Upper lobe of left lung (tissue), 6 donors: Measurements from ENCODE around the gene GPC2. TPM values are rescaled to one million over a fixed set of nuclear protein-coding genes. Genes with fewer than 3 reads are reported as not detected.

Source experiments
- ATAC-seq, 2 donors: fragments of 200-7000 bp; cut with Tn5 transposase; one replicate each; pipeline ENCODE4 v1.9.1; 2022; ENCODE audit warnings: mild to moderate bottlenecking in 2 of 2, moderate library complexity in 2 of 2; ENCODE audit not compliant: low FRiP score in 2 of 2
- DNase-seq, 2 donors: peaks; one replicate each; pipeline ENCODE4 v3.0.0-alpha.2; 2019 to 2020
- H3K27ac ChIP-seq, 4 donors: fragments of 200-600 bp; sonication (generic); one replicate each; pipeline ENCODE4 v1.5.1; 2016 to 2019
- H3K27me3 ChIP-seq, 4 donors: fragments of 200-600 bp; sonication (generic); one replicate each; pipeline ENCODE4 v1.5.1; 2017 to 2019
- H3K36me3 ChIP-seq, 4 donors: fragments of 200-600 bp; sonication (generic); one replicate each; pipeline ENCODE4 v1.5.1; 2016 to 2019
- H3K4me1 ChIP-seq, 4 donors: fragments of 200-600 bp; sonication (generic); one replicate each; pipeline ENCODE4 v1.5.1; 2018 to 2019
- H3K4me3 ChIP-seq, 4 donors: fragments of 200-600 bp; sonication (generic); one replicate each; pipeline ENCODE4 v1.5.1; 2017 to 2019; ENCODE audit warnings: mild to moderate bottlenecking in 2 of 4, moderate library complexity in 1 of 4
- H3K9me3 ChIP-seq, 4 donors: fragments of 200-600 bp; sonication (generic); one replicate each; pipeline ENCODE4 v1.5.1; 2018 to 2019
- EP300 ChIP-seq, 4 donors: sonication (generic); formaldehyde crosslinking; IDR thresholded peaks; one replicate each; pipeline ENCODE4 v1.5.1; 2017; ENCODE audit warnings: antibody characterized with exemption in 4 of 4, control low read depth in 2 of 4
- POLR2A ChIP-seq, 4 donors: fragments of 450-650 bp; IDR thresholded peaks; one replicate each; pipeline ENCODE4 v1.5.1; 2016 to 2017; ENCODE audit warnings: antibody characterized with exemption in 4 of 4, mild to moderate bottlenecking in 2 of 4
- POLR2AphosphoS5 ChIP-seq, 2 donors: sonication (generic); formaldehyde crosslinking; IDR thresholded peaks; one replicate each; pipeline ENCODE4 v1.5.1; 2017; ENCODE audit warnings: antibody characterized with exemption in 2 of 2
- WGBS, 2 donors: methylation state at CpG; one replicate each; pipeline ENCODE4 v1.1.5; 2017 to 2018; 5-methylcytosine and 5-hydroxymethylcytosine counted together
- total RNA-seq, 6 donors: library from RNA; depleted of rRNA in 4 of 6; stranded (reverse); fragments of >200 nt in 4 of 6; gene quantifications; one replicate each; pipeline versions ENCODE4 v1.1.0 to v1.2.1, GENCODE V29; 2016 to 2021
- TF ChIP-seq, protein P1 (sequence below), 6 experiments: fragments of 450-650 bp in 4 of 6; fragments of 200-600 bp in 2 of 6; sonication (generic) in 2 of 6; IDR thresholded peaks; one replicate each; pipeline ENCODE4 v1.5.1; 2016 to 2019; ENCODE audit warnings: antibody characterized with exemption in 6 of 6
- donor health status: DM: no; HTN: no; CAD: no; lungs with moderate emphysema.
- donor health status: DM: no; HTN: yes; CAD: no; lungs with severe emphysema.

Gene GPC2
- total RNA-seq, 6 donors from 2014 or later = 0.20 to 25.1 (median 0.96) TPM

DNA sequence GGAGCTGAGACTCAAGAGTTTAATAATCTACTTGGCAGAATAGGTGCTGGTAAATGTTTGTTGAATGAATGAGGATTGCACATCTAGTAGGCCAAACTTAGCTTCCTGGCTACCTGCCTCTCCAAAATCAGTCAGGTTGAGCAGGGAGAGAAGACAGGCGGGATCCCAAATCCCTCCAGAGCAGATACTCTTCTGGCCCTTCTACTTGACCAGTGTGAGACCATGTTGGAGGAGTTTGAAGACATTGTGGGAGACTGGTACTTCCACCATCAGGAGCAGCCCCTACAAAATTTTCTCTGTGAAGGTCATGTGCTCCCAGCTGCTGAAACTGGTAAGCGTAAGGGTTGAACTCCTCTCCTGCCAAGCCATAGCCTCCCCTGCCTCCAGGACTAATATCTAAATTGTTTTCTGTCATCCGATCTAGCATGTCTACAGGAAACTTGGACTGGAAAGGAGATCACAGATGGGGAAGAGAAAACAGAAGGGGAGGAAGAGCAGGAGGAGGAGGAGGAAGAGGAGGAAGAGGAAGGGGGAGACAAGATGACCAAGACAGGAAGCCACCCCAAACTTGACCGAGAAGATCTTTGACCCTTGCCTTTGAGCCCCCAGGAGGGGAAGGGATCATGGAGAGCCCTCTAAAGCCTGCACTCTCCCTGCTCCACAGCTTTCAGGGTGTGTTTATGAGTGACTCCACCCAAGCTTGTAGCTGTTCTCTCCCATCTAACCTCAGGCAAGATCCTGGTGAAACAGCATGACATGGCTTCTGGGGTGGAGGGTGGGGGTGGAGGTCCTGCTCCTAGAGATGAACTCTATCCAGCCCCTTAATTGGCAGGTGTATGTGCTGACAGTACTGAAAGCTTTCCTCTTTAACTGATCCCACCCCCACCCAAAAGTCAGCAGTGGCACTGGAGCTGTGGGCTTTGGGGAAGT, 52.6 kb downstream of the GPC2 start:
- Histone ChIP-seq H3K9me3 (no peaks in the 10 kb centered on the region), H3K27ac (peak overlapping the region in 1 of 4 donors; percentile 97), H3K27me3 (no peaks in the 10 kb centered on the region), H3K36me3 (peaks cover 0 to 6% (median 0%) of the 10 kb centered on the region in 4 donors), H3K4me3 (no peak overlapping the region), H3K4me1 (peaks cover 23 to 39% (median 28%) of the 10 kb centered on the region in 4 donors)
- DNase-seq (no peak), ATAC-seq (no peak)
- no peak for TF ChIP-seq POLR2A (IDR thresholded peaks at IDR 0.05)
- TF ChIP-seq POLR2AphosphoS5 (IDR thresholded peaks at IDR 0.05) = no peak
- TF ChIP-seq, protein P1, sequence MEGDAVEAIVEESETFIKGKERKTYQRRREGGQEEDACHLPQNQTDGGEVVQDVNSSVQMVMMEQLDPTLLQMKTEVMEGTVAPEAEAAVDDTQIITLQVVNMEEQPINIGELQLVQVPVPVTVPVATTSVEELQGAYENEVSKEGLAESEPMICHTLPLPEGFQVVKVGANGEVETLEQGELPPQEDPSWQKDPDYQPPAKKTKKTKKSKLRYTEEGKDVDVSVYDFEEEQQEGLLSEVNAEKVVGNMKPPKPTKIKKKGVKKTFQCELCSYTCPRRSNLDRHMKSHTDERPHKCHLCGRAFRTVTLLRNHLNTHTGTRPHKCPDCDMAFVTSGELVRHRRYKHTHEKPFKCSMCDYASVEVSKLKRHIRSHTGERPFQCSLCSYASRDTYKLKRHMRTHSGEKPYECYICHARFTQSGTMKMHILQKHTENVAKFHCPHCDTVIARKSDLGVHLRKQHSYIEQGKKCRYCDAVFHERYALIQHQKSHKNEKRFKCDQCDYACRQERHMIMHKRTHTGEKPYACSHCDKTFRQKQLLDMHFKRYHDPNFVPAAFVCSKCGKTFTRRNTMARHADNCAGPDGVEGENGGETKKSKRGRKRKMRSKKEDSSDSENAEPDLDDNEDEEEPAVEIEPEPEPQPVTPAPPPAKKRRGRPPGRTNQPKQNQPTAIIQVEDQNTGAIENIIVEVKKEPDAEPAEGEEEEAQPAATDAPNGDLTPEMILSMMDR (IDR thresholded peaks at IDR 0.05) = no peak
- no peak for TF ChIP-seq EP300 (IDR thresholded peaks at IDR 0.05)
- WGBS, 2 donors = 62 to 76% methylated on average over 4 of the region's 4 CpGs

DNA sequence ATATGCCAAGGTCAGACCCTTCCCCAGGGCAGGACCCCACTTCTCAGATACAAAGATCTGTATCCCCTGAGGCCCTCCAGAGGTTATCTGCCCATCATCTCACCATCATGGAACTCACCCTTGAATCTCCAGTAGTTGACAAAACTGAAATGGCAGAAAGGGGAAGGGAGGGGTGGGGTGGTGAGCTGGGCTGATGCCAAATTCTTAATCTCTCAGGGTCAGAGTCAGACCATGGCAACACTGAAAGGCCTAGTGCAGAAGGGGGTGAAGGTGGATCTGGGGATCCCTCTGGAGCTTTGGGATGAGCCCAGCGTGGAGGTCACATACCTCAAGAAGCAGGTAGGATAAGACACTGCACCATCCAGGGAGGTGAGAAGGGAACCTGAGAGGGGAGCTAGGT, 54.6 kb downstream of the GPC2 start:
- no peak for ATAC-seq
- Histone ChIP-seq H3K4me3 (no peak overlapping the region), H3K27me3 (no peaks in the 10 kb centered on the region), H3K36me3 (peaks cover 0 to 6% (median 0%) of the 10 kb centered on the region in 4 donors), H3K4me1 (peaks cover 23 to 45% (median 27%) of the 10 kb centered on the region in 4 donors), H3K27ac (no peak overlapping the region), H3K9me3 (no peaks in the 10 kb centered on the region)
- DNase-seq = no peak
- 83 to 100% methylated on average over 1 of the region's 1 CpG for WGBS, 2 donors
- TF ChIP-seq, protein P1 (IDR thresholded peaks at IDR 0.05) = no peak
- no peak for TF ChIP-seq EP300 (IDR thresholded peaks at IDR 0.05)
- TF ChIP-seq POLR2A (IDR thresholded peaks at IDR 0.05) = no peak
- TF ChIP-seq POLR2AphosphoS5 (IDR thresholded peaks at IDR 0.05) = no peak

GRCh38 chr7:100122067-100122466, 55.1 kb downstream of the GPC2 start:
- no peaks in the 10 kb centered on the region for H3K27me3 ChIP-seq
- no peak for ATAC-seq
- H3K36me3 ChIP-seq = peaks cover 0 to 6% (median 0%) of the 10 kb centered on the region in 4 donors
- 73 to 83% methylated on average over 13 of the region's 13 CpGs for WGBS, 2 donors
- TF ChIP-seq POLR2A (IDR thresholded peaks at IDR 0.05) (no peak), EP300 (IDR thresholded peaks at IDR 0.05) (no peak), POLR2AphosphoS5 (IDR thresholded peaks at IDR 0.05) (no peak)
- TF ChIP-seq, protein P1 (IDR thresholded peaks at IDR 0.05) = no peak
- H3K4me3 ChIP-seq = no peak overlapping the region
- no peak for DNase-seq
- peaks cover 23 to 44% (median 26%) of the 10 kb centered on the region in 4 donors for H3K4me1 ChIP-seq
- no peak overlapping the region for H3K27ac ChIP-seq
- H3K9me3 ChIP-seq = no peaks in the 10 kb centered on the region

DNA sequence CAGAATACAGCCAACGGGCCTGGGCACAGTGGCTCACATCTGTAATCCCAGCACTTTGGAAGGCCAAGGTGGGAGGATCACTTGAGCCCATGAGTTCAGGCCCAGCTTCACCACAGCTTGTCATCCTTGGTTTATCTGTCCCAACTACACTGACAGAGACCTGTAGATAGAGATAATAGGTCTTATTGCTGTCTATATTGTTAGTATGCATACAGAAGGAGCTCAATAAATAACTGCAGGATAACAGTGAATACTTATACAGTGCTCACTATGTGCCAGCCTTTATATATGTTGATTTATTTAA, 56.5 kb downstream of the GPC2 start:
- no peak for TF ChIP-seq POLR2AphosphoS5 (IDR thresholded peaks at IDR 0.05)
- TF ChIP-seq POLR2A (IDR thresholded peaks at IDR 0.05) = no peak
- no peak for TF ChIP-seq EP300 (IDR thresholded peaks at IDR 0.05)
- WGBS, 2 donors = 12 to 36% methylated on average over 1 of the region's 1 CpG
- Histone ChIP-seq H3K36me3 (peaks cover 0 to 6% (median 0%) of the 10 kb centered on the region in 4 donors), H3K27ac (peak overlapping the region; percentile 79 to 89 (median 86)), H3K4me1 (peaks cover 17 to 37% (median 19%) of the 10 kb centered on the region in 4 donors), H3K27me3 (no peaks in the 10 kb centered on the region), H3K4me3 (peak overlapping the region in 1 of 4 donors; percentile 91), H3K9me3 (no peaks in the 10 kb centered on the region)
- ATAC-seq (no peak), DNase-seq (no peak)

GRCh38 chr7:100119970-100120732, 57.0 kb downstream of the GPC2 start:
- peaks cover 0 to 6% (median 0%) of the 10 kb centered on the region in 4 donors for H3K36me3 ChIP-seq
- H3K4me3 ChIP-seq = peak overlapping the region; percentile 42 to 91 (median 68)
- DNase-seq = peak in 1 of 2 donors; percentile 41
- peaks cover 16 to 31% (median 17%) of the 10 kb centered on the region in 4 donors for H3K4me1 ChIP-seq
- TF ChIP-seq EP300 (IDR thresholded peaks at IDR 0.05) (no peak), POLR2AphosphoS5 (IDR thresholded peaks at IDR 0.05) (no peak), POLR2A (IDR thresholded peaks at IDR 0.05) (no peak)
- TF ChIP-seq, protein P1 (IDR thresholded peaks at IDR 0.05) = no peak
- ATAC-seq = peak; percentile 67 to 84
- no peaks in the 10 kb centered on the region for H3K9me3 ChIP-seq
- no peaks in the 10 kb centered on the region for H3K27me3 ChIP-seq
- H3K27ac ChIP-seq = peak overlapping the region; percentile 79 to 89 (median 86)
- WGBS, 2 donors = 25 to 44% methylated on average over 11 to 19 of the region's 19 CpGs
